ENCODE data around the gene HSPA2. TPM values are rescaled to one million over a fixed set of nuclear protein-coding genes. Genes with fewer than 3 reads are reported as not detected.

HSPA2 gene
- total and polyA plus RNA-seq, 2 of the 13 experiments (the other 11 are each of a cell fraction or from before 2014, with no cell fraction given): 0.15 to 0.27 TPM

GRCh38 chr14:64540208-64541202 is at the start of gene HSPA2 (continued):
- TF ChIP-seq ZMYM3 (CRISPR knock-in tag; IDR thresholded peaks at IDR 0.05): no peak; the same call in 1 of the 2 replicates
- no peak for TF ChIP-seq ZNF530 (CRISPR knock-in tag; IDR thresholded peaks at IDR 0.05; ENCODE audit: low read depth)
- no peak for TF ChIP-seq NFRKB (IDR thresholded peaks at IDR 0.05)
- TF ChIP-seq THYN1 (CRISPR knock-in tag; IDR thresholded peaks at IDR 0.05; ENCODE audit: borderline replicate concordance, low read depth): no peak
- TF ChIP-seq ZNF607 (CRISPR knock-in tag; IDR thresholded peaks at IDR 0.05; ENCODE audit: borderline replicate concordance): peak; percentile 48; the same call in 1 of the 2 replicates
- no peak for TF ChIP-seq ZNF264 (CRISPR knock-in tag; IDR thresholded peaks at IDR 0.05)
- peak; percentile 78; the same call in 1 of the 2 replicates for TF ChIP-seq ZNF772 (CRISPR knock-in tag; IDR thresholded peaks at IDR 0.05)
- TF ChIP-seq CENPT (CRISPR knock-in tag; IDR thresholded peaks at IDR 0.05; ENCODE audit: low read depth): no peak
- TF ChIP-seq ZNF337 (CRISPR knock-in tag; IDR thresholded peaks at IDR 0.05; ENCODE audit: borderline replicate concordance, low read depth): no peak
- peak; percentile 31; the same call in 1 of the 2 replicates for TF ChIP-seq PATZ1 (CRISPR knock-in tag; IDR thresholded peaks at IDR 0.05)
- peak; percentile 50; the same call in 1 of the 2 replicates for TF ChIP-seq PPARG (CRISPR knock-in tag; conservative IDR thresholded peaks at IDR 0.05)
- no peak for TF ChIP-seq HMG20A (CRISPR knock-in tag; IDR thresholded peaks at IDR 0.05; ENCODE audit: borderline replicate concordance)
- TF ChIP-seq TARDBP (CRISPR knock-in tag; IDR thresholded peaks at IDR 0.05): peak; percentile 66; the same call in 1 of the 2 replicates
- no peak for TF ChIP-seq ZNF296 (CRISPR knock-in tag; conservative IDR thresholded peaks at IDR 0.05)
- peak; percentile 64; the same call in 1 of the 2 replicates for TF ChIP-seq ZNF614 (CRISPR knock-in tag; IDR thresholded peaks at IDR 0.05; ENCODE audit: borderline replicate concordance)
- peak; percentile 43 for TF ChIP-seq FOXA3 (CRISPR knock-in tag; IDR thresholded peaks at IDR 0.05)
- TF ChIP-seq KDM4B (CRISPR knock-in tag; IDR thresholded peaks at IDR 0.05): no peak
- no peak for TF ChIP-seq ZNF550 (CRISPR knock-in tag; IDR thresholded peaks at IDR 0.05; ENCODE audit: borderline replicate concordance)
- TF ChIP-seq HES4 (CRISPR knock-in tag; IDR thresholded peaks at IDR 0.05; ENCODE audit: borderline replicate concordance): no peak
- no peak for TF ChIP-seq GRHL1 (CRISPR knock-in tag; conservative IDR thresholded peaks at IDR 0.05)
- TF ChIP-seq TMF1 (CRISPR knock-in tag; IDR thresholded peaks at IDR 0.05; ENCODE audit: low read depth): no peak
- TF ChIP-seq SP5 (CRISPR knock-in tag; IDR thresholded peaks at IDR 0.05; ENCODE audit: borderline replicate concordance, low read depth): peak; percentile 34; the same call in 1 of the 2 replicates
- peak; percentile 89 for TF ChIP-seq GMEB1 (CRISPR knock-in tag; IDR thresholded peaks at IDR 0.05; ENCODE audit: borderline replicate concordance)
- TF ChIP-seq ZNF136 (CRISPR knock-in tag; IDR thresholded peaks at IDR 0.05; ENCODE audit: low read depth): no peak
